ENCODE results near the gene FAM117B.

The FAM117B gene

DNA sequence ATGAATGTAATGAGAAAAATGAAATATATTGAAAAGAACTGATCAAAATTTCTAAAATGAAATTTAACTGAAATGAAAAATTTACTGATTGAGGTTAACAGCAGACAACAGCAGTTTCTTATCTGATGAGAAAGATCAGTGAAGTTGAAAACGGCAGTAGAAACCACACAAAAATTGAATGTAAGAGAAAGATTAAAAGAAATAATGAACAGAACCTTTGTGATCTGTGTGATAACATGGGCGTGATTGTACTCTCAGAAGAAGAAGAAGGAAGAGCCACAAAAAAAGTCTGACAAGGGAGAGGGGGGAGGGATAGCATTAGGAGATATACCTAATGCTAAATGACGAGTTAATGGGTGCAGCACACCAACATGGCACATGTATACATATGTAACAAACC is 45.2 kb downstream of the FAM117B start:
- TF ChIP-seq, protein P1, sequence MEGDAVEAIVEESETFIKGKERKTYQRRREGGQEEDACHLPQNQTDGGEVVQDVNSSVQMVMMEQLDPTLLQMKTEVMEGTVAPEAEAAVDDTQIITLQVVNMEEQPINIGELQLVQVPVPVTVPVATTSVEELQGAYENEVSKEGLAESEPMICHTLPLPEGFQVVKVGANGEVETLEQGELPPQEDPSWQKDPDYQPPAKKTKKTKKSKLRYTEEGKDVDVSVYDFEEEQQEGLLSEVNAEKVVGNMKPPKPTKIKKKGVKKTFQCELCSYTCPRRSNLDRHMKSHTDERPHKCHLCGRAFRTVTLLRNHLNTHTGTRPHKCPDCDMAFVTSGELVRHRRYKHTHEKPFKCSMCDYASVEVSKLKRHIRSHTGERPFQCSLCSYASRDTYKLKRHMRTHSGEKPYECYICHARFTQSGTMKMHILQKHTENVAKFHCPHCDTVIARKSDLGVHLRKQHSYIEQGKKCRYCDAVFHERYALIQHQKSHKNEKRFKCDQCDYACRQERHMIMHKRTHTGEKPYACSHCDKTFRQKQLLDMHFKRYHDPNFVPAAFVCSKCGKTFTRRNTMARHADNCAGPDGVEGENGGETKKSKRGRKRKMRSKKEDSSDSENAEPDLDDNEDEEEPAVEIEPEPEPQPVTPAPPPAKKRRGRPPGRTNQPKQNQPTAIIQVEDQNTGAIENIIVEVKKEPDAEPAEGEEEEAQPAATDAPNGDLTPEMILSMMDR (IDR thresholded peaks at IDR 0.05; ENCODE audit: borderline replicate concordance, control extremely low read depth, extremely low read depth, insufficient read depth, missing control alignments), result no peak
- in situ Hi-C loops (cut with MboI; ENCODE audit: low sequenced_read_pairs, unreplicated experiment), result no loop called here
- DNase-seq (ENCODE audit: low spot score), result no peak

DNA sequence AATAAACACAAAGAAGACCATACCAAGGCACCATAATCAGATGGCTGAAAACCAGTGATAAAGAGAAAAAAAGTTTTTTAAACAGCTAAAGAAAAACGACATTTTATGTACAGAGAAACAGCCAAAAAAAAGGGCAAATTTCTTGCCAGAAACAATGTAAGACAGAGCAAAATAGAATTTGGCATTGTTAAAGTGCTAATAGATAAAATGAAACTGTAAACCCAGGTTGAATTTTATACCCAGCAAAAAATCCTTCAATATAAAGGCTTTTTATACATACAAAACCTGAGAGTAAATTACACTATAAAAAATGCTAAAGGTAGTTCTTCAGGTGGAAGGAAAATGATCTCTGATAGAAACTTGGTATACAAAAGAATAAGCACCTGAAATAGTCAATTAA is 45.7 kb downstream of the FAM117B start:
- TF ChIP-seq, protein P1 (IDR thresholded peaks at IDR 0.05; ENCODE audit: borderline replicate concordance, control extremely low read depth, extremely low read depth, insufficient read depth, missing control alignments), result no peak
- DNase-seq (ENCODE audit: low spot score), result no peak
- in situ Hi-C loops (cut with MboI; ENCODE audit: low sequenced_read_pairs, unreplicated experiment), result no loop called here

DNA sequence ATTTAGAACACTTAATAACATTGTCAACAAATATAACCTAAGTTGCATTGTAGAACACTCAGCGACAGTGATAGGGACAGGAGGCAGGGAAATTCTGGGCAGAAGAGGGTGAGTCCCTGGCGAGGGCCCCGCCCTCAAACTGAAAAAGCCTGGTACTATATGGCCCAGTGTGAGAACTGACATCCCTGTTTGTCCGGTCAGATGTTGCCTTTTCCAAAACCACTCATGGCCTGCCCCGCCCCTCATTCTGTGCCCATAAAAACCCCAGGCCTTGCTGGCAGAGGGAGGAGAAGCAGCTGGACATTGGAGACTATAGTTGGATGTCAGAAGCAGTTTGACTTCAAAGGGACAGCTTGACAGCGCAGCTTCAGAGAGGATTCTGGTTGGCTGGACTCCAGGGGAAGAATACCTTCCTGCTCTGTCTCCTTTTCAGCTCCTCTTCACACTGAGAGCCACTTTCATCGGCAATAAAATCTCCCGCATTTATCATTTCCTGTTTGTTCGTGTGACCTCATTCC is 47.0 kb downstream of the FAM117B start:
- TF ChIP-seq, protein P1 (IDR thresholded peaks at IDR 0.05; ENCODE audit: borderline replicate concordance, control extremely low read depth, extremely low read depth, insufficient read depth, missing control alignments), result no peak
- no peak for DNase-seq (ENCODE audit: low spot score)
- in situ Hi-C loops (cut with MboI; ENCODE audit: low sequenced_read_pairs, unreplicated experiment), result no loop called here

DNA sequence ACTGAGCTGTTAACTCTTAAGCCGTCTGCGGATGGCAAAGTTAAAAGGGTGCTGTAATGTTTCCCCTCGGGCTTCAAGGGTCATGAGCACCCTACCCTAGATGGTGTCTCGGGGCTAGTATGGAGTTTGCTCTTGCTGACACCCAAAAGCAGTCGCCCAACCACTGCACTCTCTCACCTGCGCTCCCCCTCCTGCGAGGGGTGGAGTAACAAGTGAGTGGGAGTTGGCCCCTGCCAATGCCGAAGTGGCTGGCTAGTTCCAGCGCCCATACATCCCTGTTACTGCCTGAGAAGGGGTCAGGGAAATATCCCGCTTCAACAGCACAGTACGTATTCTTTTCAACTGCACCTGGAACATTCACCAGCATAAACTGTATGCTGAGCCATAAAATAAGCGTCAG is 47.5 kb downstream of the FAM117B start:
- TF ChIP-seq, protein P1 (IDR thresholded peaks at IDR 0.05; ENCODE audit: borderline replicate concordance, control extremely low read depth, extremely low read depth, insufficient read depth, missing control alignments), result no peak
- in situ Hi-C loops (cut with MboI; ENCODE audit: low sequenced_read_pairs, unreplicated experiment), result no loop called here
- no peak for DNase-seq (ENCODE audit: low spot score)

DNA sequence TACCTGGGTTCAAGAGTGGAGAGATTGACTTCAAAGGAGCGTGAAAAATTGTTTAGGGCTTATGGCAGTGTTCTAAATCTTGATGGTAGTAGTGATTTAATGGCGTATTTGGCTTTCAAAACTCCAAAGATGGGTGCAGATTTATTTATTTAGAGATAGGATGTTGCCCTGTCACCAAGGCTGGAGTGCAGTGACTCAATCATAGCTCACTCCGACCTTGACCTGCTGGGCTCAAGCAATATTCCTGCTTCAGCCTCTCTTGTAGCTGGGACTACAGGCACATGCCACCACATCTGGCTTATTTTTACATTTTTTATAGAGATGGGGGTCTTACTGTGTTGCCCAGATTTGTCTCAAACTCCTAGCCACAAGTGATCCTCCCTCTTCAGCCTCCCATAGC is 52.5 kb downstream of the FAM117B start:
- TF ChIP-seq, protein P1 (IDR thresholded peaks at IDR 0.05; ENCODE audit: borderline replicate concordance, control extremely low read depth, extremely low read depth, insufficient read depth, missing control alignments), result no peak
- in situ Hi-C loops (cut with MboI; ENCODE audit: low sequenced_read_pairs, unreplicated experiment), result no loop called here

DNA sequence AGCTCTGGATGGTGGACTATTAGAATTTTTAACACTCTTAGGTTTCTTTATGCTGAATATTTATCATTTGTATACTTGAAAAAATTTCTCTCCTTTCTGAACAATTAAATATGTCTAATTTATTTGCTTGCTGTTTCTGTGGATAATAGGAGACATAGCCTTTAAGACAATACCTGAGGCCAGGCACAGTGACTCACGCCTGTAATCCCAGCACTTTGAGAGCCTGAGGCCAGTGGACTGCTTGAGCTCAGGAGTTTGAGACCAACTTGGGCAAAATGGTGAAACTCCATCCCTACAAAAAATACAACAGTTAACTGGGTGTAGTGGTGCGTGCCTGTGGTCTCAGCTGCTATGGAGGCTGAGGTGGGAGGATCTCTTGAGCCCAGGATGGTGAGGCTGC is 54.7 kb downstream of the FAM117B start:
- no peak for DNase-seq (ENCODE audit: low spot score)
- TF ChIP-seq, protein P1 (IDR thresholded peaks at IDR 0.05; ENCODE audit: borderline replicate concordance, control extremely low read depth, extremely low read depth, insufficient read depth, missing control alignments), result no peak
- in situ Hi-C loops (cut with MboI; ENCODE audit: low sequenced_read_pairs, unreplicated experiment), result no loop called here

More for the DNA sequence above, 52.5 kb downstream of the FAM117B start:
- no peak for DNase-seq (ENCODE audit: low spot score)

DNA sequence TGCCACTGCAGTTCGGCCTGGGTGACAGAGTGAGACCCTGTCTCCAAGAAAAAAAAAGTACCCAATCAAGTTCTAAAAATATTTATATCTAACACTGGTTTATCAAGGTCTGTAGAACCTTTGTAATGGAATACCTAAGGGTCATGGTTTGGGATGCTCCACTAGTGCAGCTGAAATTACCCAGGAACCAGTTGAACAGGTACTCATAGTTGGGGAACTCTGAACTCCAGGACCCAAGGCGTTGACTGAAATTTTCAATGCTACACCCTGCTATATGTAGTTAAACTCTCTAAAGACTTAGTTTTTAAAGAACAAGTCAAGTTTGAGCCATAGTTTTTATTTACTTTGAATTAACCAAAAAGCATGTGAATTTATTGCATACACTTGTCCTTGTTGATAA is 55.1 kb downstream of the FAM117B start:
- no peak for DNase-seq (ENCODE audit: low spot score)
- TF ChIP-seq, protein P1 (IDR thresholded peaks at IDR 0.05; ENCODE audit: borderline replicate concordance, control extremely low read depth, extremely low read depth, insufficient read depth, missing control alignments), result no peak
- in situ Hi-C loops (cut with MboI; ENCODE audit: low sequenced_read_pairs, unreplicated experiment), result no loop called here

Measured in GM13976 (cell line).